Brain pericyte (primary cell): ENCODE measurements around the gene IFIT1.
"Not testable (repeated sequence)": the region's sequence is repeated elsewhere in the genome, so short reads cannot be mapped to it uniquely, and the experiment has no call there.

Experiments
- DNase-seq: peaks from one replicate; pipeline ENCODE4 v3.0.0-alpha.2; 2012; ENCODE audit warnings: low read depth, low spot score

The IFIT1 gene

GRCh38 chr10:89364531-89364930 is 27.9 kb upstream of the IFIT1 start:
- DNase-seq: no peak

DNA sequence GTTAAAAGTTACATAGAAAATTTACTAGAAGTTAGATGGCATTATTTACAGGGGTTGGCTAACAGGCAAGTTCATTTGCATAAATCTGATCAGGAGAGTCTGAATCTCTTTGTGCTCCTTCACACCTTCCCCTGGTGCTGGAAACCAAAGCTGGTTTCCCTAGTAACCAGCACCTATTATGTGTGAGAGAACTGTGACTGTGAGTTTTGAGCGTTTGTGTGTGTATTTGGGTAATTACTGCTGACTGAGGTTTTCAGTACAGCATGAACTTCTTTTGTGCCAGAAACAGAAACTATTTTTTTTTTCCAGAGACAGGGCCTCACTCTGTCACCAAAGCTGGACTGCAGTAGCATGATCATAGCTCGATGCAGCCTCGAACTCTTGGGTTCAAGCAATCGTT is 24.9 kb upstream of the IFIT1 start:
- no peak for DNase-seq

- DNase-seq: no peak
Measured at GRCh38 chr10:89368129-89368528, 24.3 kb upstream of the IFIT1 start.

GRCh38 chr10:89369156-89370105 is 23.0 kb upstream of the IFIT1 start:
- no peak for DNase-seq

DNA sequence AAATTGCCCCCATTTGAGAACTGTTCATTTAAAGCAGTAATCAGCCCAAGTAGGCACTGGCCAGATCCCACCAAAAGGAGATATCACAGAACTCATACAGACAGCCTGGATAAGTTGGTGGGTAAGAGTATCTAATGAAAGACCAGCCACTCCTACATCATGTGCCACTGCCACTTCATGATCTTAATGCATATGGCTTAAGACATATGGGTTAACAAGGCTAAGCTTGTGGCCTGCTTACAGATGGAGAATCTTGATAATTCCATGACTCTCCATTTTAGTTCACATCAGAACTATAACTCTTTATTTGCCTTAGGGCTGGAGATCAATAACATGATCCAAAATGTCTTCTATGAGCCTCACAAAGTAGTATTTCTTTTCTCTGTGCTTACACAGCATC is 21.3 kb upstream of the IFIT1 start:
- DNase-seq: no peak

DNA sequence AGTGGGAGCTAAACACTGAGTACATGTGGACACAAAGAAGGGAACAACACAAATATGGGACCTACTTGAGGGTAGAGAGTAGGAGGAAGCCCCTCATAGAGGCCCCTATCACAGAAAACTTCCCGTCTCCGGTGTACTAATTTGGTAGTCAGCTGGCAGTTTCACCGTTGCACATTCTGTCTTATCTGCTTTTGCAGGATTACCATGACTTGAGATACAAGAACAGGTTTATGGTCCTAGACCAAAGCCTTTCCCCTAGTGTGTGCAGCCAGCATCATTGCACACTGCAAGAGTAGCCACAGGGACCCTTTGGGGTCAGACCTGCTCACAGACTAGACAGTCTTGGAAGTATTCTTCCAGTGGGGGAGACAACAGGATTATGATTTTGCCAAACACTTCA is 20.4 kb upstream of the IFIT1 start:
- no peak for DNase-seq

DNA sequence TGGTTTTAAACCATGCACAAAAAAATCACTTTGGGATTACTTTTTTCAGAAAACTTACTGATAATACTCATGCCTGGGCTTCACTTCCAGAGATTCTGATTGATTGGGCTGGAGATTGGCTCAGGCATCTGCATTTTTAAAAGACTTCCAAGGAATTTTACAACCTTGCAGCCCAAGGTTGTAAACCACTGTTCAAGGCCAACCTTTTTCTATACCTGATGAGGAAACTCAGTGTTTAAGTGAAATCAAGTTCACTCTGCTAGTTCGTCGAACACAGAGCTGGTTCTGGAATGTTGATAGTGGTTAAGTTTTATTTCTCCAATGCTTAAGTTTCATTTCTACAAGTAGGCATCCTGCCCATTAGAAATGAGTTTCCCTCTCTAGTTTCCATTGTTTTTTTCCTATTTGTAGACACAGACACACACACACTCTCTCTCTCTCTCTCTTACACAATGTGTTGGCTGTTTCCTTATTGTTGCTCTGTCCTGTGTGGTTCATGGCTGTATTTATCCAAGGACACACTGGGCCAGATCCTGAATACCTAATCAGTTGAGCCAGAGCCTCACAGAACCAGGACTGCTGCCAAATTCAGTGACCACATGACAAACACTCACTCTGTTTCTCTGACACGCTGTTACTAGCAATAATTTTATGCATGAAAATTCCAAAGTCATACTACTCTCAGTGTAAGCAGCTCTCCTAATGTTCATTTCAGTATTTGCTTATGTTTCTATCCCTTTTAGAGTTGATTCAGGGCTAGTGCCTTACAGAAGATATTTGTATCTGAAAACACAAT is 18.3 kb upstream of the IFIT1 start:
- no peak for DNase-seq

GRCh38 chr10:89374713-89375141 is 17.7 kb upstream of the IFIT1 start:
- no peak for DNase-seq

DNA sequence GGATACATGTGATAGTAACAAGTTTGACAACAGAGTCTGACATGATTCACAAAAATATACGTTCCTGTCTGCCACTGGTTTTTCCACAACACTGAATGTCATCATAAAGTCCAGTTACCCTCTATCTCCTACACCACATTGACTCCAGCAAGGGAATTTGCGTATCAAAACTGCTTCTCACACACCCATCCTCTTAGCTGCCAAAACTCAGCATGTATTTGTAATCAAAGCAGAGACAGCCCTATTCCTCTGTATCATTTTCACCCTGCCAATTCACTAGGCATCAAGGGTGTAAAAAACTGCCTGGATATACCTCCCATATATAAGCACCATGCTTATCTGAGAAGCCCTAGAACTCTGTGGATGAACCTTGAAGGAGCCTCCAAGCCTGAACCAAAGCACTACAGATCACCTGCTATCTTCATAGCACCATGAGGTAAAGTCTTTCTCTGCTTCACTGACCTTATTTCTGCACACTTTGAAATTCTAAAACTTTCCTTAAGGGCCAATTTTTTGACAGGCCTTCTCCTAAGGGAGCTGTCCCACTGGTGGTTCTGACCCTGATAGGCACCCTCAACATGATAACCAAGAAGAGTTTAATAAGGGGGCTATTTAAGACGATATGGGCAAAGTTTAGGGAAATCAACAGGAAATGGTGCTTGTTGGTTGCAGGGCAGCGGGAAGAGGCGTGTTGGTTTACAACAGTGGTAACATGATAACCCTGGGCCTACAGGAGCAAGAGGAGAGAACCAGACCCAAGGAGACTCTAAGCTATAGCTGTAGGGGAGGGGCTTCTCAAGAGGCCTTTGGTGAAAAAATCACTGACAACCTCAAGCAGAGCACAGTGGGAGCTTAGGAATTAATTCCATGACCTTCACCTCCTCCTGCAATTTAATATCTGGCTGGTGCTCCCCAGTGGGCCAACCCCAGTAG is 14.5 kb upstream of the IFIT1 start, which contains the start of gene IFIT1B:
Gene IFIT1B (plus strand): TSS at position 352 of the 933 bp plus-strand sequence. CDS start 80 bp downstream, at position 432.
- no peak for DNase-seq

DNA sequence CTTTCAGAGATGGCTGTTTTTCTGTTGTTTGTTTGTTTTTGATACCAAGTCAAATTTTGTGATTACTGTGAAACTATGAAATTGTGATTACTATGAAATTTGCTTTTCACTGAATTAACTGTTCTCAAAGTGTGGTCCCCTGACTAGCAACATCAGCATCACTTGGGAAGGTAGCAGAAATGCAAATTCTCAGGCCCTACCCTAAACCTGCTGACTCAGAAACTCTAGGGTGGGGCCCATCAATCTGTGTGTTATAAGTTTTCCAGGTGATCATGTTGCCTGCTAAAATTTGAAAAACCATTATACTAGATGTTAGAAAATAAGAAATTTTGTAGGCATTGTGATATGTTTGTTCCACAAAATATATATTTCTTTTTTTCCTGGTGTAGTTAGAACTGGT is 13.3 kb upstream of the IFIT1 start:
- DNase-seq: no peak

DNA sequence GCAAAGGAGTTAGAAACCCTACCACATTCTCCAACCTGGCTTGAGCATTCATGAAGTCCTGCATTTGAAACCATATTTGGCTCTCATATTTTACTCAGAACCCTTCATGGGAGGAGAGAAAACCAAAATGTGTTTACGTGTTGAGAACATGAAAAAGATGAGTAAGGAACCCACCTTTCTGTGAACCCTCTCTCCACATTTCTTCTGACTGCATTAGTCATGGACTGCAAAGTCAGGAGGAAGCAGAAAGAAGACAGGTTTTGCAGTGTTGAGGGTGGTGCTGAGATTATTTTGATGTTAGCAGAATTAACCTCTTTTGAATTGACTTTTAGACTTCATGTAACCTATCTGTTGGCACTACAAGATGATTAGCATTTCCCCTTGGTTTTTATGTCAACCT is 9.7 kb upstream of the IFIT1 start:
- no peak for DNase-seq

GRCh38 chr10:89384474-89385340 is 7.7 kb upstream of the IFIT1 start:
- no peak for DNase-seq

DNA sequence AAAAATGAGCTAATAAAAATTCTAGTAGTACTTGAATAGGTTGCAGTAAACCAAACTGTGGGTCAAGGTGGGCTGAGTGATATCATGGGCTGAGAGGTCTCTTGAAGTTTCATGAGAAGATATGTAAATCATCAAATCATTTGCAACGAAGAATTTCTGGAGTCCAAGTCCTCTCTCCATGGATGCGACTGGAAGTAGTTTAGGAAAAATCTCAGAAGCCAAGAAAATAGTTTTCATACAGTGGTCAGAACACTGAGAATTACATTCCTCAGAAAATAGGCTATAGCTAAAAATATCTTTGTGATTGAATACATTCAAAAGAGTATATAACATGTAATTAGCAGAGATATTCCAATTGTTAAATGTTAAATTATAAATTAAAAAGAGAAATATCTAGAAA is 3.6 kb upstream of the IFIT1 start:
- no peak for DNase-seq

- DNase-seq: no peak
Measured at GRCh38 chr10:89389254-89389653, 3.2 kb upstream of the IFIT1 start.

- DNase-seq: no peak
Measured at GRCh38 chr10:89390476-89391225, 1.8 kb upstream of the IFIT1 start.

DNA sequence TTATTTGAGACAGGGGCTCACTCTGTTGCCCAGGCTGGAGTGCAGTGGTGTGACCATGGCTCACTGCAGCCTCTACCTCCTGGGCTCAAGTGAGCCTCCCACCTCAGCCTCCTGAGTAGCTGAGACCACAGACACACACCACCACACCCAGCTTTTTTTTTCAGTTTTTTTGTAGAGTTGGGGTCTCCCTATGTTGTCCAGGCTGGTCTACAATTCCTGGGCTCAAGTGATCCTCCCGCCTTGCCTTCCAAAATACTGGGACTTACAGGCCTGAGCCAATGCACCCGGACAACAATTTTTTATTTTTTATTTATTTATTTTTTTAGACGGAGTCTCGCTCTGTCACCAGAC is 1.2 kb upstream of the IFIT1 start:
- DNase-seq: not testable (repeated sequence)

GRCh38 chr10:89392974-89393373 is 551 bp downstream of the IFIT1 start:
- no peak for DNase-seq

- DNase-seq: no peak
Measured at GRCh38 chr10:89393898-89394297, 1.5 kb downstream of the IFIT1 start.

DNA sequence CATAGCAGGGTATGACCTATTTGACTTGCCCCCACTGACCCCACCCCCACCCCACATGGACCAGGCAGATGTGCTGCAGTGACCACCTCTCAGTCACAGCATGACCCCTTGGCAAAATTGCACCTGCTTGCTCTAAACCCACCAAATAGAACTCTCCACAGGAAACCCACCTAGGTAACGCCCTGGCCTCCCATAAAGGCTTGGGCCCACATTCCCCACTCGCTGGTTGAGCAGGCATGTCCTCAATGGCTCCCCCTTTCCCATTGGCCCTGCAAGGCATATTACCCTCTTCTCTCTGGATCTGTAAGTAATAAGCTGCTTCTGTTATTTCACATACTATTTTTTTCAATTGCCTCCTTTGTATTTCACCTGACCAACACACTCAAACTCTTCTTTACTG is 2.7 kb downstream of the IFIT1 start:
- DNase-seq: no peak
